ENCODE data around the gene EDDM13. TPM values are rescaled to one million over a fixed set of nuclear protein-coding genes. Genes with fewer than 3 reads are reported as not detected.

The EDDM13 gene
- total and polyA plus RNA-seq, 2 of the 13 experiments (the other 11 are each of a cell fraction or from before 2014, with no cell fraction given): not detected

DNA sequence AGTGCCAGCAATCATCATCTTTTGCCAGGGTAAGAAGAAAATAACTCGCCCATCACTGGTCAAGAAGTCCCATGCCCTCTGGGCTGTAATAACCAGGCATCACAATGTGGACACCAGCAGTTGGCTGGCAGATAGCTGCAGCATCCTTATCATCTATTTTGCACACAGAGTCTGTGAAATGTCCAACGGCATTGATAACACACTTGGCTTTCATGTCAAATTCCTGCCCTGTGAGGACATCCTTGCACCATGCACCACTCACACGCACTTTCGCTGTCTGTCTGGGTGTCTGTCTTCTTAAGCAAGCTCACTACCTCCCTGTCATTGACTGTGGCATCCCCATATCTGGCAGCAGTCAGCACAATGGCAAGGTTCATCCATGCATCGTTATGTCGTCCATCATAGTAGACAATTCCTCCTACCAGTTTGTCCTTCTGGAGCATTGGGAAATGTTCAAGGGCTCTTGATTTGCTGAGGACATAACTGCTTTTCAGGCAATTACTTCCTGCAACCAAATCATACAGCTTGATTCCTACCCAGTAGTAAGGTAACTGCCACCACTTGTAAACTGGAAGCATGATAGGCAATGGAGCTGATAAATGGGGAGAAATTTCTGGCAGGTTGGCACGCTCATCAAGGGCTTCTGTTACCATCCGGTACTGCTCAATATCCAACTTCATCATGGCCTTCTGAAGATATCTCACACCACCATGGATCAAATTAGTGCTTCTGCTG is 48.9 kb downstream of the EDDM13 start:
- H4K20me1 ChIP-seq (ENCODE audit: insufficient read depth, low read length): no peaks in the 10 kb centered on the region
- H3K9ac ChIP-seq (ENCODE audit: insufficient read depth, low read depth, low read length): no peak overlapping the region
- intact Hi-C loops (cut with micrococcal nuclease; ENCODE audit: unreplicated experiment): no loop called here
- H3K36me3 ChIP-seq (replicated peaks in 1 of 2; ENCODE audit: control insufficient read depth in 1 of 2, insufficient read depth in 2 of 2, low read length in 2 of 2): no peaks in the 10 kb centered on the region
- no peak for DNase-seq (ENCODE audit: low spot score)
- H3K79me2 ChIP-seq (ENCODE audit: insufficient read depth, low read length): no peaks in the 10 kb centered on the region
- H3K4me2 ChIP-seq (ENCODE audit: low read depth, low read length): no peak overlapping the region
- no peaks in the 10 kb centered on the region for H3K9me3 ChIP-seq (ENCODE audit: low read length)
- CTCF ChIA-PET (ENCODE audit: low intra/inter-chr PET ratio, low total read pairs): no interaction called here
- no peaks in the 10 kb centered on the region; a peak in 1 of 5 replicates for H3K27me3 ChIP-seq (ENCODE audit: control insufficient read depth in 1 of 2, insufficient read depth in 2 of 2, low read length in 2 of 2)
- WGBS (ENCODE audit: low lambda C conversion rate): 47% methylated on average over 8 of the region's 8 CpGs
- TF ChIP-seq, protein P1, sequence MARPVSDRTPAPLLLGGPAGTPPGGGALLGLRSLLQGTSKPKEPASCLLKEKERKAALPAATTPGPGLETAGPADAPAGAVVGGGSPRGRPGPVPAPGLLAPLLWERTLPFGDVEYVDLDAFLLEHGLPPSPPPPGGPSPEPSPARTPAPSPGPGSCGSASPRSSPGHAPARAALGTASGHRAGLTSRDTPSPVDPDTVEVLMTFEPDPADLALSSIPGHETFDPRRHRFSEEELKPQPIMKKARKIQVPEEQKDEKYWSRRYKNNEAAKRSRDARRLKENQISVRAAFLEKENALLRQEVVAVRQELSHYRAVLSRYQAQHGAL (CRISPR knock-in tag; IDR thresholded peaks at IDR 0.05; ENCODE audit: not compliant biosample characterization): no peak
- TF ChIP-seq MXD4 (CRISPR knock-in tag; IDR thresholded peaks at IDR 0.05): no peak
- TF ChIP-seq ZNF552 (CRISPR knock-in tag; IDR thresholded peaks at IDR 0.05; ENCODE audit: borderline replicate concordance): no peak
- TF ChIP-seq, protein P2, sequence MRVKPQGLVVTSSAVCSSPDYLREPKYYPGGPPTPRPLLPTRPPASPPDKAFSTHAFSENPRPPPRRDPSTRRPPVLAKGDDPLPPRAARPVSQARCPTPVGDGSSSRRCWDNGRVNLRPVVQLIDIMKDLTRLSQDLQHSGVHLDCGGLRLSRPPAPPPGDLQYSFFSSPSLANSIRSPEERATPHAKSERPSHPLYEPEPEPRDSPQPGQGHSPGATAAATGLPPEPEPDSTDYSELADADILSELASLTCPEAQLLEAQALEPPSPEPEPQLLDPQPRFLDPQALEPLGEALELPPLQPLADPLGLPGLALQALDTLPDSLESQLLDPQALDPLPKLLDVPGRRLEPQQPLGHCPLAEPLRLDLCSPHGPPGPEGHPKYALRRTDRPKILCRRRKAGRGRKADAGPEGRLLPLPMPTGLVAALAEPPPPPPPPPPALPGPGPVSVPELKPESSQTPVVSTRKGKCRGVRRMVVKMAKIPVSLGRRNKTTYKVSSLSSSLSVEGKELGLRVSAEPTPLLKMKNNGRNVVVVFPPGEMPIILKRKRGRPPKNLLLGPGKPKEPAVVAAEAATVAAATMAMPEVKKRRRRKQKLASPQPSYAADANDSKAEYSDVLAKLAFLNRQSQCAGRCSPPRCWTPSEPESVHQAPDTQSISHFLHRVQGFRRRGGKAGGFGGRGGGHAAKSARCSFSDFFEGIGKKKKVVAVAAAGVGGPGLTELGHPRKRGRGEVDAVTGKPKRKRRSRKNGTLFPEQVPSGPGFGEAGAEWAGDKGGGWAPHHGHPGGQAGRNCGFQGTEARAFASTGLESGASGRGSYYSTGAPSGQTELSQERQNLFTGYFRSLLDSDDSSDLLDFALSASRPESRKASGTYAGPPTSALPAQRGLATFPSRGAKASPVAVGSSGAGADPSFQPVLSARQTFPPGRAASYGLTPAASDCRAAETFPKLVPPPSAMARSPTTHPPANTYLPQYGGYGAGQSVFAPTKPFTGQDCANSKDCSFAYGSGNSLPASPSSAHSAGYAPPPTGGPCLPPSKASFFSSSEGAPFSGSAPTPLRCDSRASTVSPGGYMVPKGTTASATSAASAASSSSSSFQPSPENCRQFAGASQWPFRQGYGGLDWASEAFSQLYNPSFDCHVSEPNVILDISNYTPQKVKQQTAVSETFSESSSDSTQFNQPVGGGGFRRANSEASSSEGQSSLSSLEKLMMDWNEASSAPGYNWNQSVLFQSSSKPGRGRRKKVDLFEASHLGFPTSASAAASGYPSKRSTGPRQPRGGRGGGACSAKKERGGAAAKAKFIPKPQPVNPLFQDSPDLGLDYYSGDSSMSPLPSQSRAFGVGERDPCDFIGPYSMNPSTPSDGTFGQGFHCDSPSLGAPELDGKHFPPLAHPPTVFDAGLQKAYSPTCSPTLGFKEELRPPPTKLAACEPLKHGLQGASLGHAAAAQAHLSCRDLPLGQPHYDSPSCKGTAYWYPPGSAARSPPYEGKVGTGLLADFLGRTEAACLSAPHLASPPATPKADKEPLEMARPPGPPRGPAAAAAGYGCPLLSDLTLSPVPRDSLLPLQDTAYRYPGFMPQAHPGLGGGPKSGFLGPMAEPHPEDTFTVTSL (CRISPR knock-in tag; IDR thresholded peaks at IDR 0.05; ENCODE audit: borderline replicate concordance): no peak
- TF ChIP-seq MAFK (conservative IDR thresholded peaks at IDR 0.05 in 1 of 2, IDR thresholded peaks at IDR 0.05 in 1 of 2; ENCODE audit: low read length in 2 of 2): no peak
- TF ChIP-seq, protein P3, sequence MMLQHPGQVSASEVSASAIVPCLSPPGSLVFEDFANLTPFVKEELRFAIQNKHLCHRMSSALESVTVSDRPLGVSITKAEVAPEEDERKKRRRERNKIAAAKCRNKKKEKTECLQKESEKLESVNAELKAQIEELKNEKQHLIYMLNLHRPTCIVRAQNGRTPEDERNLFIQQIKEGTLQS (CRISPR knock-in tag; IDR thresholded peaks at IDR 0.05): no peak
- TF ChIP-seq REPIN1 (CRISPR knock-in tag; IDR thresholded peaks at IDR 0.05; ENCODE audit: borderline replicate concordance, low read depth): no peak
- no peak for TF ChIP-seq SNAPC2 (CRISPR knock-in tag; IDR thresholded peaks at IDR 0.05)
- TF ChIP-seq EZH2 (conservative IDR thresholded peaks at IDR 0.05; ENCODE audit: low read depth, low read length): no peak
- no peak for TF ChIP-seq TGIF2 (CRISPR knock-in tag; IDR thresholded peaks at IDR 0.05)
- no peak for TF ChIP-seq POLR2AphosphoS2 (IDR thresholded peaks at IDR 0.05; ENCODE audit: low read depth, low read length)
- no peak for TF ChIP-seq PCBP2 (optimal IDR thresholded peaks at IDR 0.05; ENCODE audit: low read depth, low read length, poor library complexity, severe bottlenecking)
- POLR2A ChIA-PET: no interaction called here
- H3K27ac ChIP-seq (ENCODE audit: extremely low read length, insufficient read depth, low read length): no peak overlapping the region
- no peak for FAIRE-seq
- no peak for ATAC-seq
- in situ Hi-C loops (cut with HindIII; ENCODE audit: extremely low pct_ligation_motif_present, low pct_unique_long_range_greater_than_20kb): no loop called here
- no peak overlapping the region for H3K4me3 ChIP-seq (replicated peaks in 1 of 3; ENCODE audit: insufficient read depth in 1 of 3, low read depth in 2 of 3, low read length in 3 of 3)
- H3K4me1 ChIP-seq (ENCODE audit: insufficient read depth, low read length): peaks cover 24% of the 10 kb centered on the region
- no peak overlapping the region for H2AFZ ChIP-seq (ENCODE audit: low read length)
- no TSS peak for BruUV-seq (replicated peaks)
